Diencephalon (tissue), 1 donor: ENCODE data around the gene TMEM269. TPM values are rescaled to one million over a fixed set of nuclear protein-coding genes. Genes with fewer than 3 reads are reported as not detected.

ENCODE experiments used
- total RNA-seq: library from RNA; depleted of rRNA; stranded (reverse); fragments of >200 nt; gene quantifications from one replicate; pipeline ENCODE4 v1.2.3, GENCODE V29; 2014

TMEM269 gene, protein sequence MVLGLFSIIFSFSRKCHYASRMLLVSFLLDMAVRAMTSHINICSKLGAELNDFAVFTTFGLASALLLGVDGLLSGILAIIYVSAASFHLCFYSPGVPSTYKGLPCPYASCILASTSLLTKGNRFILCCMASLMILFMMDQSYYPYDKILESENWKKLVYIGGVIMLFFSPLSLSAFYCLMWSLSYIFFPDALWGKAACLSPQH
- total RNA-seq: 0.46 TPM

DNA sequence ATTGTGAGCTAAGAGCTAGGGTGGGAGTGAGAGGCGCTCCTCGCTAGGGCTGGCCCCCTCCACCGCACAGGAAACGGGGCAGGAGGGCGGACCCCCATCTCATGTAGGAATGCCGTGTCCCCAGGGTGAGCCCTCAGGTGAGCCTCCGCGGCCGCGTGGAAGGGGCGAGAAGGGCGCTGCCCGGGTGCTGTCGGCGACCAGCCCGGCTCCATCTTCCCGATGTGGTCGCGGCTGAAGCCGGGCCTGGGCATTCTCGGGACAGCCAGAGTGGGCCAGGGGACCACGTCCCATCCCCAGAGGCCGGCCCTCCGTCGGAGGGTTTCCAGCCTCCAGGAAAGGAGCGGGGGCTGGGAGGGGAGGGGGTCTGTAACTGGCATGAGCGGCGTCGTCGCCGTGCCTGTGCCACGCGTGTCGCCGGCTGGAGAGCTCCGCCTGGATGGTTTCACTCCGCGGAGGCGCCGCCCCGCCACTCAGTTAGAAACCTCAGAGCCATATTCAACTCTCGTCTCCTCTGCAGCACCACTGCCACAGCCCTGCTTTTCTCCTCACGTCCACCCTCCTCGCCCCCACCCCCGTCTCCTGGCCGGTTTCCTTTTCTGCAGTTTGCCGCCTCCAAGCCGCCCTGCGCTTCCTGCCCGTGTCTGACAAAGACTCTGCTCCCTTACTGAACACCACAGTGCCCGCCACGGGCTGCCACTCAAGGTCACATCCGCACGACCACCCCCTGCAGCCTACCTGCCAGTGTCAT lies at the start of gene TMEM269:
TSS of gene TMEM269 (plus strand) at position 46 of the 748 bp plus-strand sequence. CDS start 4,903 bp downstream, outside the sequence.

DNA sequence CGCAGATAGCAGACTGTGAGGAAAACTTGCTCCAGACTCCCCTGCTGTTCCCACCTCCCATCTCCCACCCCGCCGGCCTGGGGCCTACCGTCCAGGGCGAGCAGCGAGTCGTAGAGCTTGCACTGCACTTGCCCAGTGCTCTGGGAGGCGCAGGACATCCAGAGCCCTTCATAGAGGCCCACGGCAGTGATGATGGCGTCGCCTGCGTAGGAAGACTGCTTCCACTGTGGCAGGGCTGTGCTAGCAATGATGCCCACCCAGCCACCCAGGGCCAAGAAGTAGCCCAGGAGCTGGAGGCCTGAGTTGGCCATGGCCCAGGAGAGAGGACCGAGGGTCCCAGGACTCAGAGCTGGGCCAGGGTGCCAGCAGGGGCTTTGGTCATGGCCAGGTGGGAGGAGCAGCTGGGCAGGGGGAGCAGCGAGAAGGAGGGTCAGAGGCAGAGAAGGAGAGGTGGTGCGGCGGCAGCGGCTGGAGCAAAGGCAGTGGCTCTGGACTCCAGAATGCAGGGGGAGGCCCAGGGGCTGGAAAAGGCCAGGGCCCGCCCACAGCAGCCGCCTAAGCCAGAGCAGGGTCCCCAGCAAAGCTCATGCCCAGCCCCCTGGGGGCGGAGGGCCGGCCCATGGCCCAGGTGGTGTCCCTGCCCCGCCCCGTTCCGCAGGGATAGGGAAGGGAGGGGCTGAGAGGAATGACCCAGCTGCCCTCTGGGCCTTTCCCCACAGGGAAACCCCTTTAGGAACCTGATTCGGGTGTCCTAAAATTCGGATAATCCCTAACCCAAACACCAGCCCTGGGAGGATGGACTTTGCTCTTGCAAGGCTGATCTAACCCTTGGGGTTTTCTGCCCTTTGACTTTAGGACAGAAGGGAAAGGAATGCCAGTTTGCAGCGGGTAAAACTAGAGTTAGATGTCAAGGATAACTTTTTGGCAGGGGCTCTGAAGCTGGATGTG lies 44.8 kb upstream of the TMEM269 start, which contains the start of gene CLDN19:
TSS of gene CLDN19 (minus strand) at position 484 of the 948 bp plus-strand sequence. CDS start at position 311, 173 bp downstream.

DNA sequence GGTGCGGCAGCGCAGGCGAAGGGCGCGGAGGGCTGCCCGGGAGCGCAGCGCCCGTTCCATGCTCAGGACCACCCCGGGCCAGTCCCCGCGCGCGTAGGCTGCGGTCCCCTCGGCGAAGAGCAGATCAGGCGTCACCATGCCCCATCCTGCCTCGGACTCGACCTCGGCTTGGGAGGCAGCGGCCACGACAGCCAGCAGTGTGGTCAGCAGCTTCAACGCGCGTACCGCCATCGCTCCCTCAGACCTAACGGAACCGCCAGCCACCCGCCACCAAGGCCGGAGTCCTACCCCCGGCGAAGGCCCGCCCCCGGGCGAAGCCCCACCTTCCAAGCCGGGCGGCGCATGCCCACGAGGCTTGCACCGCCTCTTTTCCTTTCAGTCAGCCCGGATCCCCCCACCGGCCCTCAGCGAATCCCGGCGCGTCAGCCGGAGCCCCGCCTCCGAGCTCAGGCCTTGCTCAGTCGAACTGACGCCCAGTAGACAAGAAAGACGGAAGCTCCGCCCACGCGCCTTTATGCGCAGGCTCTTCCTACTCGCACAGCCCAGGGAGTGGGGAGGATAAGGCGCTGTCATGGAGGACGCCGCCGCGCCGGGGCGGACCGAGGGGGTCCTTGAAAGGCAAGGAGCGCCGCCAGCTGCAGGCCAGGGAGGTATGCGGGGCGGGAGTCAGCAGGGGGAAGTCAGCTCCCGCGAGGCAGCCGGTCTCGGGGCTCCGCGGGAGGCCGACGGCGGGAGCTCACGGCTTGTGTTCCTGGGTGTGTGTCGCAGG lies 17.9 kb upstream of the TMEM269 start, which contains the start of the genes C1orf50 and P3H1:
TSS of gene C1orf50 (plus strand) at position 509 of the 769 bp plus-strand sequence. CDS start at position 572, 63 bp downstream.
TSS of gene P3H1 (minus strand) at position 288 of the 769 bp plus-strand sequence. CDS start at position 231, 57 bp downstream.

DNA sequence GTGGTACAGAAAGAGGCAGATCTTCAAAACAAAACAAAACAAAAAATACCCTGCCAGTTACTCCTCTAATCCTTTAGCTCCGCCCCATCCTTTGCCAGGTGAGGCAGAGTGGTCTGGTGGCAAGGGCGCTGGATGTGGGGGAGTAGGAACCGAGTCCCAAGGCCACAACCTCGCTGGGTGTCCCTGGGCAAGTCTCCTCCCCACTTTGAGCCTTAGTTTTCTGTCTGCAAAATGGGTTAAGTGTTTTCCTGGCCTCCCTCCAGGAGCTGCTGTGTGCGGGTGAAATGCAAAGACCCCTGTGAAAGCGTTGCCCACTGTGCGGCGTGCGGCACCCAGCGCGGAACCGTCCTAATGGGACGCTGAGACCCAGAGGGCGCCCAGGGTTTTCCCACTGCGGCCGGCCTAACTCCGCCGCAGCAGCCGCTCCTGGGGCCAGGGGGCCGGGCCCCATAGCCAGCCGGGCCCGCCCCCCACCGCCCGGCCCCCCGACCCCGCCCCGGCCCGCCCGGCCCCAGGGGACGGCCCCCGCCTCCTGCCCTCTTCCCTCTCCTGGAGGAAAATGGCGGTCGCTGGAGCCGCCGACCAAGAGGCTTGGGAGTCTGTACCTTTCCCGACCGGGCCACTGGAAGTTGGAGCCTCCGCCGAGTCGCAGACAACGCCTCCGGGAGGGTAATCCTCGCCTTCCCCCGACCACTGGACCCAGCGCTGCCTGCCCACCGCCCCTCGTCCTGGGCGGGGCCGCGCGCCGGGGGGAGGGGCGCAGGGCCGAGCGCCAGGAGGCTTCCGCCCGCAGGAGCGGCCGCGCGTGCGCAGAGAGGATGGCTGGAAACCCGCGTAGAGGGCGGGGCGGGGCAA lies 32.0 kb downstream of the TMEM269 start, which contains the start of the genes ERMAP and SVBP:
TSS of gene ERMAP (plus strand) at position 538 of the 855 bp plus-strand sequence. CDS start 13,327 bp downstream, outside the sequence.
TSS of gene SVBP (minus strand) at position 813 of the 855 bp plus-strand sequence. CDS start 853 bp downstream, outside the sequence.

DNA sequence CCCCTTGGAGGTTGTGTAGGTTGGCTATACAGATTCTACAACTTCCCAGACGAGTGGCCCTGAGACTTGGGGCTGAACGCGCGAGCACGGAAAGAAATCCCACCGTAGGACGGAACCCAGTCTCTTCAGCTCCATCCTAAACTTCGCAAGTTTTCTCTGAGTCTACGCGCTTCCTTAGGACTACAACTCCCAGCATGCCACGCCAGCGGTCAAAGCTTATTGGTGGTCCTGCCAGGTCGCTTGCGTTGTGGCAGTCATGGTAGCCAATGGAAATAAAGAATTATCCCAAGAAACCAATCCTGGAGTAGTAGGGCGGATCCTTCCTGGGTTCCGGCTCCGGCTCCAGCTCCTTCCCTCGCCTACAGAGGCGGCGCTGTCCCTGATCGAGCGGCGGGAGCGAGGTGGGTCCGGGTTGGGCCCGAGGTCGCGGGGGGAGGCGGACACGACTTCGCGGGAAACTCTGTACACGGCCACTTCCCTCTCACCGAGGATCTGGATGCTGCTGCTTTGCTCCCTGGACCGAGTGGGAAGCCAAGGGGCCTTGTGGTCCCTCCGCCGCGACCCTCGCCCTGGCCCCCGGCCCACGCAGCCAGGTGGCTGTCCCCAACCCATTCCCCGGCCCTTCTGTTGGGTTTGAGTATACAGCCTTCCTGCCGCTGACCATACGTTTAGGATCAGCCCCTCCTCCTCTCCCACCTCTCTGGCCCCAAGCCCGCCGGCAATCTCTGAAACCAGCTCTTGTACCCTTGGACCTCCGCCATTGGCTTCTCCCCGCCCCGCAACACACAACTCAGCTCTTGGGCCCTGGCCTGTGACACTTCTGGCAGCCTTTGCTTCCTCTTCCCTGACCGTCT lies 61.7 kb downstream of the TMEM269 start, which contains the start of gene ZNF691:
TSS of gene ZNF691 (plus strand) at position 357 of the 854 bp plus-strand sequence. CDS start 3,046 bp downstream, outside the sequence.

Other genes with a start within 250 kb of the TMEM269 start
- 20.1 TPM for gene PPIH, start 126.6 kb upstream of the TMEM269 start, total RNA-seq
- gene YBX1, start 102.6 kb upstream of the TMEM269 start, total RNA-seq: 1,293 TPM
- 1.2 TPM for gene CLDN19, start 44.8 kb upstream of the TMEM269 start, total RNA-seq
- 12.7 TPM for gene P3H1, start 18.0 kb upstream of the TMEM269 start, total RNA-seq
- gene C1orf50, start 17.7 kb upstream of the TMEM269 start, total RNA-seq: 13.6 TPM
- 8.1 TPM for gene ERMAP, start 32.1 kb downstream of the TMEM269 start, total RNA-seq
- 39.9 TPM for gene SVBP, start 32.4 kb downstream of the TMEM269 start, total RNA-seq
- gene ZNF691, start 61.6 kb downstream of the TMEM269 start, total RNA-seq: 7.4 TPM
- 50.7 TPM for gene SLC2A1, start 173.9 kb downstream of the TMEM269 start, total RNA-seq